Adrenal gland (tissue), 12 donors: ENCODE results near the gene RPS25. TPM values are rescaled to one million over a fixed set of nuclear protein-coding genes. Genes with fewer than 3 reads are reported as not detected.

Experiments
- DNase-seq, 7 donors: peaks; one replicate each; pipeline ENCODE4 v3.0.0-alpha.2; 2019 to 2020
- H3K27ac ChIP-seq, 5 donors: fragments of 200-600 bp; sonication (generic) in 4 of 5; 1 replicate in 3 of 5; 2 replicates in 2 of 5; pipeline versions ENCODE4 v1.5.1 to v1.8.0; 2016 to 2020; ENCODE audit warnings: mild to moderate bottlenecking in 1 of 5
- H3K27me3 ChIP-seq: fragments of 200-600 bp; 2 replicates; pipeline ENCODE4 v1.8.0; 2021
- H3K36me3 ChIP-seq, 2 donors: fragments of 200-600 bp; replicated peaks in 1 of 2; 1 replicate in 1 of 2; 2 replicates in 1 of 2; pipeline versions ENCODE4 v1.5.1 to v1.8.0; 2018 to 2022
- H3K4me1 ChIP-seq, 2 donors: fragments of 200-600 bp; replicated peaks in 1 of 2; 1 replicate in 1 of 2; 2 replicates in 1 of 2; pipeline versions ENCODE4 v1.5.1 to v1.8.0; 2018 to 2021
- H3K4me3 ChIP-seq, 4 donors: fragments of 200-600 bp; sonication (generic) in 3 of 4; one replicate each; pipeline ENCODE4 v1.5.1; 2016 to 2018
- H3K9me3 ChIP-seq, 3 donors: fragments of 200-600 bp; sonication (generic) in 1 of 3; replicated peaks in 1 of 3; 1 replicate in 2 of 3; 2 replicates in 1 of 3; pipeline versions ENCODE4 v1.5.1 to v1.8.0; 2016 to 2021
- CTCF ChIP-seq, 6 experiments: fragments of 450-650 bp in 4 of 6; fragments of 200-600 bp in 2 of 6; sonication (generic) in 1 of 6; IDR thresholded peaks; 1 replicate in 5 of 6; 2 replicates in 1 of 6; pipeline versions ENCODE4 v1.5.1 to v1.8.0; 2016 to 2021; ENCODE audit warnings: antibody characterized with exemption in 6 of 6, mild to moderate bottlenecking in 2 of 6, moderate library complexity in 1 of 6
- POLR2A ChIP-seq, 2 donors: fragments of 450-650 bp; IDR thresholded peaks; one replicate each; pipeline ENCODE4 v1.6.1; 2017; ENCODE audit warnings: antibody characterized with exemption in 2 of 2, mild to moderate bottlenecking in 2 of 2, moderate library complexity in 1 of 2
- WGBS, 4 donors: extraction: QIAGEN DNeasy Blood & Tissue Kit in 2 of 4; methylation state at CpG; one replicate each; pipeline versions ENCODE4 v1.1.5 to v1.1.7; 2013 to 2017; 5-methylcytosine and 5-hydroxymethylcytosine counted together
- intact Hi-C, 2 donors: fragments of 100-400 bp; cut with DNase I; formaldehyde crosslinking; loops; one replicate each; pipeline versions ENCODE4 v1.14.1 to v1.15.0; 2022 to 2023
- polyA plus RNA-seq, 3 donors: library from polyadenylated mRNA; stranded (reverse); fragments of 200-250 nt in 2 of 3; fragments of 350-450 nt in 1 of 3; fragmentation: Illumina TruSeq in 1 of 3; extraction: RNeasy Lipid Tissue Mini Kit (QIAGEN cat#74804) in 1 of 3; gene quantifications; one replicate each; pipeline ENCODE4 v1.2.3, GENCODE V29; 2013 to 2014
- total RNA-seq, 9 donors: library from RNA; depleted of rRNA in 4 of 9; stranded (reverse); fragments of >200 nt in 4 of 9; fragments of 120-200 nt in 1 of 9; fragmentation: NEBNext Ultra II Directional in 1 of 9; extraction: Animal tissue kit (Norgen Biotek cat#: 25700) in 1 of 9; gene quantifications; one replicate each; pipeline versions ENCODE4 v1.1.0 to v1.2.4, GENCODE V29; 2013 to 2023
- donor health status: healthy with polysubstance abuse.
- donor health status: Bipolar disorder and iron deficiency.
- donor health status: DM: yes; HTN: yes; CAD: no.
- donor health status: DM: no; HTN: no; CAD: no.
- donor health status: DM: no; HTN: no; CAD: no.
- donor health status: DM: yes; HTN: yes; CAD: no.

Gene RPS25
- total and polyA plus RNA-seq, 12 donors = 935 to 1,825 (median 1,091) TPM

- no peaks in the 10 kb centered on the region for H3K4me1 ChIP-seq
- no peaks in the 10 kb centered on the region for H3K27me3 ChIP-seq
- DNase-seq = no peak
- intact Hi-C loops = no loop called here
- TF ChIP-seq CTCF (IDR thresholded peaks at IDR 0.05) = no peak
- TF ChIP-seq POLR2A (IDR thresholded peaks at IDR 0.05) = no peak
- no peak overlapping the region for H3K4me3 ChIP-seq
- peaks cover 0 to 79% of the 10 kb centered on the region in 2 donors for H3K36me3 ChIP-seq
- 92 to 96% (median 95%) methylated on average over 6 of the region's 6 CpGs for WGBS, 4 donors
- no peaks in the 10 kb centered on the region for H3K9me3 ChIP-seq
- H3K27ac ChIP-seq = no peak overlapping the region
Measured at GRCh38 chr11:119047205-119047604, 29.1 kb upstream of the RPS25 start.

DNA sequence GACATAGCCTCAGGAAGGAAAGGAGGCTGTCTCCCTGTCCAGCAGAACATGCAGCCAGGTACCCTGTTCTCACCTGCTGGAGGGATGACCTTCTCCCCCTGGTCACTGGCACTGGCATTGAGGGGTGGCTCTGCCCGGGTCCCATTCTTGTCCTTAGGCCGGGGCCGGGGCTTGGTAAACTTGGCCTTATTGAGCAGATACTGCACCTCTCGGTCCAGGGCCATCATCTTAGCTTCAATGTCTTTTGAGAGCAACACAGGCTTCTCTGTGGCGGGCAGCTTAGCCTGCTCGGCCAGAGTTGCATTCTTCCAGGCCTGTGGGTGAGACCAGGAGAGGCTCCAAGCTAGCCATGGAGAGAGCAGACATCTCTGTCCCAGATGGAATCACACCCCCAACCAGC, 28.3 kb upstream of the RPS25 start:
- Histone ChIP-seq H3K4me1 (no peaks in the 10 kb centered on the region), H3K36me3 (peaks cover 0 to 72% of the 10 kb centered on the region in 2 donors), H3K27ac (no peak overlapping the region), H3K9me3 (no peaks in the 10 kb centered on the region), H3K4me3 (no peak overlapping the region), H3K27me3 (no peaks in the 10 kb centered on the region)
- TF ChIP-seq CTCF (IDR thresholded peaks at IDR 0.05) (no peak), POLR2A (IDR thresholded peaks at IDR 0.05) (no peak)
- 90 to 97% (median 96%) methylated on average over 2 to 6 of the region's 6 CpGs for whole genome bisulfite sequencing, 4 donors
- intact Hi-C loops = no loop called here
- no peak for DNase-seq

- WGBS, 4 donors = 80 to 91% (median 87%) methylated on average over 5 to 6 of the region's 6 CpGs
Measured at GRCh38 chr11:119044708-119045107, 26.6 kb upstream of the RPS25 start.

DNA sequence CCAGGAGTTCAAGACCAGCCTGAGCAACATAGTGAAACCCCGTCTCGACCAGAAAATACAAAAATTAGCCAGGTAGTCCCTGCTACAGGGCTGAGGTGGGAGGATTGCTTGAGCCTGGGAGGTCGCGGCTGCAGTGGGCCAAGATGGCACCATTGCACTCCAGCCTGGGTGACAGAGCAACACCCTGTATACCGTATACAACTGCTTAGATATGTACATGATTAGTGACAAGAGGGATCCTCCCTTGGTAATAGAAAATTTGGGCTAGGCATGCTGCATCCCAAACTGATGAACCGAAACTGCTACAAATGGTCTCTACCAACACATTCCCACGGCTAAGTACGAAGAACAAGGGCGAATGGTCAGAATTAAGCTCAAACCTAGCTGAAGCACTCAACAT, 24.8 kb upstream of the RPS25 start:
- TF ChIP-seq CTCF (IDR thresholded peaks at IDR 0.05) = no peak
- TF ChIP-seq POLR2A (IDR thresholded peaks at IDR 0.05) = no peak
- peaks cover 0 to 36% of the 10 kb centered on the region in 2 donors for H3K36me3 ChIP-seq
- no peak overlapping the region for H3K4me3 ChIP-seq
- WGBS, 4 donors = 87 to 94% (median 93%) methylated on average over 8 to 9 of the region's 9 CpGs
- intact Hi-C loops = no loop called here
- H3K27ac ChIP-seq = no peak overlapping the region
- H3K9me3 ChIP-seq = no peaks in the 10 kb centered on the region
- H3K4me1 ChIP-seq = no peaks in the 10 kb centered on the region
- no peak for DNase-seq
- no peaks in the 10 kb centered on the region for H3K27me3 ChIP-seq

More at GRCh38 chr11:119044708-119045107, 26.6 kb upstream of the RPS25 start:
- H3K4me1 ChIP-seq = no peaks in the 10 kb centered on the region
- H3K36me3 ChIP-seq = peaks cover 0 to 54% of the 10 kb centered on the region in 2 donors
- no peak overlapping the region for H3K4me3 ChIP-seq
- DNase-seq = no peak
- H3K27me3 ChIP-seq = no peaks in the 10 kb centered on the region
- H3K27ac ChIP-seq = no peak overlapping the region
- no peaks in the 10 kb centered on the region for H3K9me3 ChIP-seq
- no peak for TF ChIP-seq POLR2A (IDR thresholded peaks at IDR 0.05)
- no peak for TF ChIP-seq CTCF (IDR thresholded peaks at IDR 0.05)
- intact Hi-C loops = no loop called here
